ENCODE results near the gene THRB.

- TF ChIP-seq CTCF (IDR thresholded peaks at IDR 0.05) (no peak), EP300 (IDR thresholded peaks at IDR 0.05) (no peak), POLR2A (IDR thresholded peaks at IDR 0.05) (no peak), POLR2AphosphoS5 (IDR thresholded peaks at IDR 0.05) (no peak)
These were observed 162.6 kb downstream of the THRB start for GRCh38 chr3:24332092-24332491.

All from upper lobe of left lung (tissue), 4 donors.